ENCODE measurements around the gene HAUS3. TPM values are rescaled to one million over a fixed set of nuclear protein-coding genes. Genes with fewer than 3 reads are reported as not detected.

The HAUS3 gene
- total and polyA plus RNA-seq, 8 donors, result 5.5 to 37.4 (median 8.9) TPM

DNA sequence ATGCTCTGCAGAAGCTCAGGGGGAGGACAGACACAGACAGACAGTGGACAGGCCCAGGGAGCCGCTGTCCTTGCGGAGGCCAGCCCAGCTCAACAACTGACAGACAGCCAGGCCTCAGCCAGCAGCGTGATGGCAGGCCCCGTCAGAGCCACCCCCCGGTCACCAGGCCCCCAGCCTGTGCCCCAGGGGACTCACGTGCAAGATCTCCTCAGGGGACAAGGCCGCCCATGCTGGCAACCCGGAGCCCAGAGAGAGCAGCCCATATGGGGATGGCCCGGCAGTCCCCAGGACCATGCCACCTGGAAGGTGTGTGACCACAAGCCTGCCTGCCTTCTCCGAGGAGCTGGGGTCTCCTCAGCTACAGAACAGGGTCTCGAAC is 48.0 kb upstream of the HAUS3 start:
- intact Hi-C loops (cut with DNase I; ENCODE audit: low total_unique reads), result no loop called here
- peaks cover 0 to 11% (median 5%) of the 10 kb centered on the region in 4 donors for H3K4me1 ChIP-seq
- WGBS, 5 donors, result 84 to 94% (median 91%) methylated on average over 8 to 11 of the region's 11 CpGs; no CpG with 5 or more reads in 1 of the 5 donors
- no peak overlapping the region for H3K4me3 ChIP-seq
- no peaks in the 10 kb centered on the region for H3K27me3 ChIP-seq
- H3K36me3 ChIP-seq, result peaks cover 0 to 4% (median 2%) of the 10 kb centered on the region in 4 donors
- no peak for DNase-seq
- TF ChIP-seq POLR2A (IDR thresholded peaks at IDR 0.05), result no peak
- TF ChIP-seq POLR2AphosphoS5 (IDR thresholded peaks at IDR 0.05), result no peak
- no peak for TF ChIP-seq EP300 (IDR thresholded peaks at IDR 0.05)
- TF ChIP-seq, protein P1, sequence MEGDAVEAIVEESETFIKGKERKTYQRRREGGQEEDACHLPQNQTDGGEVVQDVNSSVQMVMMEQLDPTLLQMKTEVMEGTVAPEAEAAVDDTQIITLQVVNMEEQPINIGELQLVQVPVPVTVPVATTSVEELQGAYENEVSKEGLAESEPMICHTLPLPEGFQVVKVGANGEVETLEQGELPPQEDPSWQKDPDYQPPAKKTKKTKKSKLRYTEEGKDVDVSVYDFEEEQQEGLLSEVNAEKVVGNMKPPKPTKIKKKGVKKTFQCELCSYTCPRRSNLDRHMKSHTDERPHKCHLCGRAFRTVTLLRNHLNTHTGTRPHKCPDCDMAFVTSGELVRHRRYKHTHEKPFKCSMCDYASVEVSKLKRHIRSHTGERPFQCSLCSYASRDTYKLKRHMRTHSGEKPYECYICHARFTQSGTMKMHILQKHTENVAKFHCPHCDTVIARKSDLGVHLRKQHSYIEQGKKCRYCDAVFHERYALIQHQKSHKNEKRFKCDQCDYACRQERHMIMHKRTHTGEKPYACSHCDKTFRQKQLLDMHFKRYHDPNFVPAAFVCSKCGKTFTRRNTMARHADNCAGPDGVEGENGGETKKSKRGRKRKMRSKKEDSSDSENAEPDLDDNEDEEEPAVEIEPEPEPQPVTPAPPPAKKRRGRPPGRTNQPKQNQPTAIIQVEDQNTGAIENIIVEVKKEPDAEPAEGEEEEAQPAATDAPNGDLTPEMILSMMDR (IDR thresholded peaks at IDR 0.05), result no peak
- H3K9me3 ChIP-seq, result no peaks in the 10 kb centered on the region
- no peak overlapping the region for H3K27ac ChIP-seq

DNA sequence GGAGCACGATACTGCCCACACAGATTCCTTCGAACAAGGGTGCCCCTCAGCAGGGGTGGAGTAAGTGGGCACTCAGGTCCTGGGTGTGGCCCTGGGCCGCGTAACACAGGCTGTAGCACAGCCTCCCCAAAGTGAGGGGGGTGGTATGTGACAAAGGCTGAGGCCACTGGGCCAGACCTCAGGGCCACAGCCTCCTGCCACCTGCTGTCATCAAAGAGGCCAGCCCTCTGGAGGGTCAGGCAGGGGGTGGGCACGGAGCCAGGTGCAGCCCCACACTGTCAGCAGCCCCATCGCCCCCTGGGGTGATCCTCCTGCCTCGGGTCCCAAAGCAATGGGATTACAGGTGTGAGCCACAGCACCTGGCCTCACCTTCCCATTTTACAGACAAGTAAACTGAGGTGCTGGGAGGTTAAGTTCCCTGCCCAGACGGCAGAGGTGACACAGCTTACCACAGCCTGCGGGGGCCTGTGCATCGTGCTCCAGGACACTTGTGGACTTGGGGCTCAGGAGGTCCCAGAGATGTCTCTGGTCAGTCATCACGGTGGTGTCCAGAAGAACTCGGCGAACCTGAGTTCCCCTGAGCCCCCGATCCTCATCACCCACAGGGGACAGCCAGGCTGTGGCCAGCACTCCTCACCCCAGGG is 47.5 kb upstream of the HAUS3 start:
- Histone ChIP-seq H3K27ac (no peak overlapping the region), H3K4me1 (peaks cover 0 to 11% (median 5%) of the 10 kb centered on the region in 4 donors), H3K27me3 (no peaks in the 10 kb centered on the region), H3K4me3 (no peak overlapping the region), H3K9me3 (no peaks in the 10 kb centered on the region), H3K36me3 (peaks cover 0 to 4% (median 2%) of the 10 kb centered on the region in 4 donors)
- DNase-seq, result no peak
- TF ChIP-seq, protein P1 (IDR thresholded peaks at IDR 0.05), result no peak
- TF ChIP-seq POLR2AphosphoS5 (IDR thresholded peaks at IDR 0.05), result no peak
- TF ChIP-seq POLR2A (IDR thresholded peaks at IDR 0.05), result no peak
- no peak for TF ChIP-seq EP300 (IDR thresholded peaks at IDR 0.05)
- intact Hi-C loops (cut with DNase I; ENCODE audit: low total_unique reads), result no loop called here
- 88 to 93% (median 90%) methylated on average over 7 to 14 of the region's 14 CpGs for WGBS, 5 donors

DNA sequence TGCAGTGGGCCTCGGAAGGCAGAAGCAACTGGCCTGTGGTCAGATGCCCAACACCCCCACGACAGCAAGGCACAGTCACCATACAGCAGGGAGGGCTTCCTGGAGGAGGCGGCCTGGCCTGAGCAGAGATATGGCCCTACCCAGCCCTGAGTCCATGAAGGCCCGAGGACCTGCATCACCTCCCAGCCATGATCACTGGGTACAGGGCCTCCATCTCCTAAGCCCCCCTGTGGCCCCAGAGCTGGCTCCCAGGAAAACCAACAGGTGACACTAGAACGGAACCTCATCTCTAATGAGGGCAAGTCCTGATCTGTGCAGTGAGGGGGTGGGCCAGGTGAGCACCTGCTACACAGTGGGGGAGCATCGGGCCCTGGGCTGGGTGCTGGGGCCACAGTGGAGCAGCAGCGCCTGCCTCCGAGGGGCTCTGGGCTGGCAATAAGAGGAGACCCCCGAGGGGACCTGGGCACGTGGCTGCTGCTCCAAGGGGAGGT is 46.2 kb upstream of the HAUS3 start:
- Histone ChIP-seq H3K27ac (no peak overlapping the region), H3K4me1 (peaks cover 0 to 11% (median 5%) of the 10 kb centered on the region in 4 donors), H3K27me3 (no peaks in the 10 kb centered on the region), H3K36me3 (peaks cover 0 to 4% (median 2%) of the 10 kb centered on the region in 4 donors), H3K4me3 (no peak overlapping the region), H3K9me3 (no peaks in the 10 kb centered on the region)
- 86 to 92% (median 90%) methylated on average over 6 to 10 of the region's 10 CpGs for WGBS, 5 donors
- TF ChIP-seq, protein P1 (IDR thresholded peaks at IDR 0.05), result no peak
- TF ChIP-seq EP300 (IDR thresholded peaks at IDR 0.05), result no peak
- no peak for TF ChIP-seq POLR2AphosphoS5 (IDR thresholded peaks at IDR 0.05)
- no peak for TF ChIP-seq POLR2A (IDR thresholded peaks at IDR 0.05)
- no peak for DNase-seq
- intact Hi-C loops (cut with DNase I; ENCODE audit: low total_unique reads), result no loop called here

DNA sequence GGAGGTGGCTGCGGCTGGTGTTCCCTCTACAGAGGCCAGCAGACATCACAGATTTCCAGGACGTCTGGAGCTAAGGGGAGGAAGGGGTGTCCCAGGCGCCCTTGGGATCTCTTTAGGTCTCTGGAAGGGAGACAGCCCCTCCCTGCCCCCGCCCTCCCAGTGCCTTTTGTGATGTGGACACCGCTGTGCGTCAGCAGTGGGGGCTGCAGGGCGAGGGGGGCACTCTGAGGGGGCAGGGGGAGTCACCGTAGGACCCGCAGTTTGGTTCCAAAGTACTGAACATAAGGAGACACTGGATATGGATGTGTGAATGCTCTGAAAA is 45.6 kb upstream of the HAUS3 start:
- TF ChIP-seq POLR2A (IDR thresholded peaks at IDR 0.05) (no peak), POLR2AphosphoS5 (IDR thresholded peaks at IDR 0.05) (no peak), EP300 (IDR thresholded peaks at IDR 0.05) (no peak)
- TF ChIP-seq, protein P1 (IDR thresholded peaks at IDR 0.05), result no peak
- DNase-seq, result no peak
- Histone ChIP-seq H3K4me1 (peaks cover 0 to 7% (median 3%) of the 10 kb centered on the region in 4 donors), H3K27ac (no peak overlapping the region), H3K9me3 (no peaks in the 10 kb centered on the region), H3K36me3 (peaks cover 0 to 4% (median 2%) of the 10 kb centered on the region in 4 donors), H3K27me3 (no peaks in the 10 kb centered on the region), H3K4me3 (no peak overlapping the region)
- intact Hi-C loops (cut with DNase I; ENCODE audit: low total_unique reads), result no loop called here
- 86 to 96% (median 89%) methylated on average over 7 to 9 of the region's 9 CpGs for WGBS, 5 donors
